Measurements from ENCODE around the gene DIPK1C.

Gene DIPK1C

GRCh38 chr18:74456349-74457042 is 612 bp downstream of the DIPK1C start:
- DNase-seq (ENCODE audit: low read depth, low spot score): no peak
- no peak overlapping the region for H3K4me3 ChIP-seq (ENCODE audit: low read length)

GRCh38 chr18:74456017-74456348 is 1.1 kb downstream of the DIPK1C start:
- no peak for DNase-seq (ENCODE audit: low read depth, low spot score)
- no peak overlapping the region for H3K4me3 ChIP-seq (ENCODE audit: low read length)

- no peak overlapping the region for H3K4me3 ChIP-seq (ENCODE audit: low read length)
- DNase-seq (ENCODE audit: low read depth, low spot score): no peak
Observed at GRCh38 chr18:74455386-74455785, 1.7 kb downstream of the DIPK1C start.

GRCh38 chr18:74454279-74454751 is 2.8 kb downstream of the DIPK1C start:
- no peak overlapping the region for H3K4me3 ChIP-seq (ENCODE audit: low read length)
- DNase-seq (ENCODE audit: low read depth, low spot score): no peak

GRCh38 chr18:74453642-74454198 is 3.4 kb downstream of the DIPK1C start:
- H3K4me3 ChIP-seq (ENCODE audit: low read length): no peak overlapping the region
- no peak for DNase-seq (ENCODE audit: low read depth, low spot score)

- DNase-seq (ENCODE audit: low read depth, low spot score): no peak
- no peak overlapping the region for H3K4me3 ChIP-seq (ENCODE audit: low read length)
Observed at GRCh38 chr18:74453016-74453566, 4.0 kb downstream of the DIPK1C start.

- DNase-seq (ENCODE audit: low read depth, low spot score): no peak
- no peak overlapping the region for H3K4me3 ChIP-seq (ENCODE audit: low read length)
Observed at GRCh38 chr18:74451148-74451547, 6.0 kb downstream of the DIPK1C start.

- no peak for DNase-seq (ENCODE audit: low read depth, low spot score)
Observed at GRCh38 chr18:74450626-74451025, 6.5 kb downstream of the DIPK1C start.

GRCh38 chr18:74447404-74448152 is 9.5 kb downstream of the DIPK1C start:
- no peak overlapping the region for H3K4me3 ChIP-seq (ENCODE audit: low read length)
- DNase-seq (ENCODE audit: low read depth, low spot score): no peak

More at GRCh38 chr18:74450626-74451025, 6.5 kb downstream of the DIPK1C start:
- H3K4me3 ChIP-seq (ENCODE audit: low read length): no peak overlapping the region

GRCh38 chr18:74446631-74447403 is 10.3 kb downstream of the DIPK1C start:
- no peak overlapping the region for H3K4me3 ChIP-seq (ENCODE audit: low read length)
- DNase-seq (ENCODE audit: low read depth, low spot score): no peak

GRCh38 chr18:74446178-74446577 is 10.9 kb downstream of the DIPK1C start:
- DNase-seq (ENCODE audit: low read depth, low spot score): no peak
- no peak overlapping the region for H3K4me3 ChIP-seq (ENCODE audit: low read length)

- no peak for DNase-seq (ENCODE audit: low read depth, low spot score)
Observed at GRCh38 chr18:74445585-74445984, 11.5 kb downstream of the DIPK1C start.

GRCh38 chr18:74444104-74444503 is 13.0 kb downstream of the DIPK1C start:
- no peak overlapping the region for H3K4me3 ChIP-seq (ENCODE audit: low read length)
- DNase-seq (ENCODE audit: low read depth, low spot score): no peak

More at GRCh38 chr18:74445585-74445984, 11.5 kb downstream of the DIPK1C start:
- no peak overlapping the region for H3K4me3 ChIP-seq (ENCODE audit: low read length)

- no peak for DNase-seq (ENCODE audit: low read depth, low spot score)
- H3K4me3 ChIP-seq (ENCODE audit: low read length): no peak overlapping the region
Observed at GRCh38 chr18:74440808-74441427, 16.2 kb downstream of the DIPK1C start.

- H3K4me3 ChIP-seq (ENCODE audit: low read length): no peak overlapping the region
- DNase-seq (ENCODE audit: low read depth, low spot score): no peak
Observed at GRCh38 chr18:74438091-74438490, 19.0 kb downstream of the DIPK1C start.

- DNase-seq (ENCODE audit: low read depth, low spot score): no peak
- H3K4me3 ChIP-seq (ENCODE audit: low read length): no peak overlapping the region
Observed at GRCh38 chr18:74436158-74436769, 20.8 kb downstream of the DIPK1C start.

GRCh38 chr18:74435740-74436139 is 21.4 kb downstream of the DIPK1C start:
- DNase-seq (ENCODE audit: low read depth, low spot score): no peak
- H3K4me3 ChIP-seq (ENCODE audit: low read length): no peak overlapping the region

GRCh38 chr18:74434466-74434865 is 22.6 kb downstream of the DIPK1C start:
- no peak for DNase-seq (ENCODE audit: low read depth, low spot score)
- no peak overlapping the region for H3K4me3 ChIP-seq (ENCODE audit: low read length)
